ENCODE data around the gene G6PC1.
"Not testable (repeated sequence)": the region's sequence is repeated elsewhere in the genome, so short reads cannot be mapped to it uniquely, and the experiment has no call there.

The G6PC1 gene

DNA sequence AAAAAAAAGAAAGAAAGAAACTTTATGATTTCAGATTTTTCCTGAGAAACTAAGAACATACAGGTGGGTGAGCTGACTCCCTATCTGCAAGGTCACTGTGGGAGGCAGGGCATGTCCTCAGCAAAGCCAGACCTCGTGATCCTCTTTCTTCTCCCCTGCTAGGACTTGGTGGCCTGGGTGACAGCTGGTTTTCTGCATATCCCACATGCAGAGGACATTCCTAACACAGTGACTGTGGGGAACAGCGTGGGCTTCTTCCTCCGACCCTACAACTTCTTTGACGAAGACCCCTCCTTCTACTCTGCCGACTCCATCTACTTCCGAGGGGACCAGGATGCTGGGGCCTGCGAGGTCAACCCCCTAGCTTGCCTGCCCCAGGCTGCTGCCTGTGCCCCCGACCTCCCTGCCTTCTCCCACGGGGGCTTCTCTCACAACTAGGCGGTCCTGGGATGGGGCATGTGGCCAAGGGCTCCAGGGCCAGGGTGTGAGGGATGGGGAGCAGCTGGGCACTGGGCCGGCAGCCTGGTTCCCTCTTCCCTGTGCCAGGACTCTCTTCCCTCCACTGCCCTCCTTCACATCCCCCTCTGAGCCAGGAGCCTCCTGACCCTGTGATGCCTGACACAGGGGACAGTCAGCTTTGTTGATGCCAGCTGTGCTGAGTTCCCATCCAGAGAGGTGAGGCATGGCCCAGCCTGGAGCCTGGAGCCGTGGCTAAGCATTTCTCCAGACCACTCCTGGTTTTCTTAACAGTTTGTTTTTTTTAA lies 26.5 kb upstream of the G6PC1 start:
- not testable (repeated sequence) for DNase-seq

DNA sequence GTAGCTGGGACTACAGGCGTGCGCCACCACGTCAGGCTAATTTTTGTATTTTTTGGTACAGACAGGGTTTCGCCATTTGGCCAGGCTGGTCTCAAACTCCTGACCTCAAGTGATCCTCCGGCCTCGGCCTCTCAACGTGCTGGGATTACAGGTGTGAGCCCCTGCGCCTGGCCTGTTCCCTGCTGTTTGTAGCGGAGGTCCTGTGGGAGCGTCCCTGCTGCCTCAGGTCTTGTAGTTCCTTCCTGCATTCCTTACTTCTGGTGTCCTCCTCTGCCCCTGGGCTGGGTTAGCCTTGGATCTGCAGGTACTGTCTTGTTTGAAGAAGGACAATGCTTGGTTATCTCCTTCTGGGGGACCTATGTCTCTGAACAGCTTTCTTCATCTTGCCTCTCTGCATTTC lies 23.6 kb upstream of the G6PC1 start:
- DNase-seq = no peak

- DNase-seq = no peak
Observed at GRCh38 chr17:42878123-42878880, 22.3 kb upstream of the G6PC1 start.

DNA sequence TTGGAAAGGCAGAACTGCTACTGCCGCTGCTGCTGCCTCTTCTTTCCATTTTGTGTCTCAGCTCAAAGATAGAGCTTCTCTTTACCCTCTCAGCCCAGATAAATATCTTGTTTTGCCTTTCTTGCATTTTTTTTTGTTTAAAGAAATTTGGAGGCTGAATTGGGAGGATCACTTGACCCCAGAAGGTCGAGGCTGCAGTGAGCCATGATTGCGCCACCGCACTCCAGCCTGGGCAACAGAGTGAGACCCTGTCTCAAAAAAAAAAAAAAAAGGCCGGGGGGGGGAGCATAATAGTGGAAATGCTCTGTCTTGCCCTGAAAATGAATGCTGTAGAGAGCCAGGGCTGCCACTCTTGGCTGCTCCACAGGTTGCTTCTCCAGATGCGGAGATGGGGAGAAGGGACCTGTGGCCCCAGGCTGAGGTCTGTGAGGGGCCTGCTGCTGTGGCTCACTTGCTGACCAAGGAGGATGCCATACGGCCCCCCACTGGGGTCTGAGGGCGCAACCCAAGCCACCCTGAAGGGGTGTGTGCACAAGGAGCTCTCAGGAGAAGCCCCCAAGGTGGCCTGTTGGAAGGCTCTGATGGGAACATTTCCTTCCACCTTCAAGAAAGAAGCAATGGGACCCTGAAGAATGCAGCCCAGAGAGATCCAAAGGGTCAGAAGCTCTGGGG lies 21.5 kb upstream of the G6PC1 start:
- no peak for DNase-seq

- DNase-seq = no peak
Observed at GRCh38 chr17:42879596-42879985, 21.0 kb upstream of the G6PC1 start.

GRCh38 chr17:42880776-42881310 lies 19.8 kb upstream of the G6PC1 start:
- no peak for DNase-seq

DNA sequence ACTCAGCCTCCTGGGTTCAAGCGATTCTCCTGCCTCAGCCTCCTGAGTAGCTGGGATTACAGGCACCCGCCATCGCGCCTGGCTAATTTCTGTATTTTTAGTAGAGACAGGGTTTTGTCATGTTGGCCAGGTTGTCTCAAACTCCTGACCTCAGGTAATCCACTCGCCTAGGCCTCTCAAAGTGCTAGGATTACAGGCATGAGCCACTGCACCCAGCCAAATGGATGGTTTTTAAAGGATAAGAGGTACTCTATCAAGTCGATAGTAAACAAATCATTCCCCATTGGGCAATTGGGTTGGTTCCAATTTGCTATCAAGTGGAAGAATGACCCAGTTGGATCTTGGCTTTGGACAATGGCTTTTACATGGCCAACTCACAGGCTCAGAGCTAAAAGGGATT lies 18.9 kb upstream of the G6PC1 start:
- DNase-seq = not testable (repeated sequence)

DNA sequence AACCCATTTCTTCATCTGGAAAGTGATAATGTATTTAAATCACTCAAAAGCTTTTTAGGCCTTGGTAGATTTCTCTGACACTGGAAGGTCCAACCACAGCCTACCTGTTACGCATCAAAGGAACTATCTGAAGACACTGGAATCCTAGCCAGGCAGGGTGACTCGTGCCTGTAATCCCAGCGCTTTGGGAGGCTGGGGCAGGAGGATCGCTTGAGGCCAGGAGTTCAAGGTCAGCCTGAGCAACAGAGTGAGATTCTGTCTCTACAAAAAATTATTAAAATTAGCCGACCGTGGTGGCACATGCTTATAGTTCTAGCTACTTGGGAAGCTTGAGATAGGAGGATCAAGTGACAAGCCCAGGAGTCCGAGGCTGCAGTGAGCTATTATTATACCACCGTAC lies 18.4 kb upstream of the G6PC1 start:
- no peak for DNase-seq

DNA sequence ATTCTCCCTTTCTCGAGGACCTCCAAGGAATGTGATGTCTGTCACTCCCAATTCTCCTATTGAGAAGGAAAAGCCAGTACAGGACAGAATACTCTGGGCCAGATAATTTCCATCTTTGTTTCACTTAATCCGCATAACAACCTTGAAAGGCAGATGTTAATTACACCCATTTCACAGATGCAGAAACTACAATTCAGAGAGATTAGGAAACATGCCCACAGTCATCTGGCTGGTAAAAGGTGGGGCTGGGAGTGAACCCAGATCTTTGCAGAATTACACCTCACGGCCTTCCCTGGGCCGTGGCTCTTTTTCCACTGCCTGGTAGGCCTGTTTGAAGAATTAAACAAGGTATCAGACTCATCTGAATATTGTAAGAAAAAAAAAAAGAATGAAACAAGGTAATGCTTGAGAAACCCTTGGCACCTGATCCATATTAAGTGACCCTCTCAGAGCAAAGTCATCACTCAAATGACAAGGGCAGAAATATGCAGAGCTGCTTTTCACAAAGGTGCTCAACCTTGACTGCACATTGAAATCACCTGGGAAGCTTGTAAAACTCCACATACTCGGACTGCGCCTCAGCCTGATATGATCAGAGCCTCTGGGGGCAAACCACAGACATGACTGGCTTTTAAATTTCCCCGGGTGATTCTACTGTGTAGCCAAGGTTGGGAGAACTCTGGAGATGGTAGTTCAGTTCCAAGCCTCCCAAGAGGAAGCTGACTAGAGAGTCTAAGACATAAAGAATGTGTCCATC lies 16.6 kb upstream of the G6PC1 start:
- no peak for DNase-seq

DNA sequence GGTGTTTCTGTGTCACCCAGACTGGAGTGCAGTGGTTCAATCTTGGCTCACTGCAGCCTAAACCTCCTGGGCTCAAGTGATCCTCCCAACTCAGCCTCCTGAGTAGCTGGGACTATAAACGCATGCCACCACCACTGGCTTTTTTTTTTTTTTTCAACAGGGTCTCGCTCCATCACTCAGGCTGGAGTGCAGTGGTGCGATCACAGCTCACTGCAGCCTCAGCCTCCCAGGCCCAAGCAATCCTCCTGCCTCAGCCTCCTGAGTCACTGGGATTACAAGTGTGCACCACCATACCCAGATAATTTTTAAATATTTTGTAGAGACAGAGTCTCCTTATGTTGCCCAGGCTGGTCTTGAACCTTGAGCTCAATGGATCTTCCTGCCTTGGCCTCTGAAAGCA lies 14.8 kb upstream of the G6PC1 start:
- not testable (repeated sequence) for DNase-seq

DNA sequence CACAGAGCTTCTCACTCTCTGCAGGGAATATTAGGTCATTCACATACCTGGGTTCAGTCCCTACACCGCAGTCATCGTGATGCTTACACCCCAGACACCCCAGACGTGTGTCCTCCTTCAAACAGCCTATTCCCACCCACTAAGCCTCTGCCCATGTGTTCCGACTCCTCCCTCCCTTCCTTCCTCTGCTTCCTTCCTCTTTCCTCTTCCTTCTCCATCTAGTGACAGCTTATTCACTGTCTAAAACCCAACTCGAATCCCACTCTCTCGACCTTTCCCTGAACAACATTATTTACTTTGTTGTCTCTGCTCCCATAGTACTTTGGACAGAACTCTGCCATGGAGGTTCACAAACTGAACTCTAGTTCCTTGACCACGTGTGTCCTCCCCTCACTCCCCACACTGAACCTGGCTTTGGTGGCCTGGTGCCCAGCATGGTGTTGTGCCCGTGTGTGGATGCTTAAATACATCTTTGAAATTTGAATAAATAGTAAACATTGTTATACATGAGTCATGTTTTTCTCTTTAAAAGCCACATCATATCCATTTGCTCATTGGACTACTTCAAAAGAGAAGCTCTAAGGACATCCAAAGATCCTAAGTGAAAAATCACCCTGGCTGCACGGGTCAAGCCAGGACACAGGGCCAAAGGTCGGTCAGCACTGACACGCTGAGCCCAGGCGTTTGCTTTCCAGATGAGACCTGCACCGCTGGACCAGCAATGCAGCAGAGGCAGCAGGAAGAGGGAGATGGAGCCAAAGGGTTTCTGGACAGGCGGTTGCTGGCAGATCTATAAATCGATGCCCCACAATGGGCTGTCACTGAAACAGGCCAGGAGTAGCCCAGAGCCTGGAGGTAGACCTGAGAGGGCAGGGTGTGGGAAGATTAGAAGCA lies 14.1 kb upstream of the G6PC1 start:
- DNase-seq = no peak

GRCh38 chr17:42889809-42890208 lies 10.8 kb upstream of the G6PC1 start:
- no peak for DNase-seq

GRCh38 chr17:42891539-42892152 lies 9.0 kb upstream of the G6PC1 start:
- DNase-seq = no peak

- DNase-seq = no peak
Observed at GRCh38 chr17:42893359-42893758, 7.2 kb upstream of the G6PC1 start.

- DNase-seq = no peak
Observed at GRCh38 chr17:42894283-42895184, 6.1 kb upstream of the G6PC1 start.

- DNase-seq = no peak
Observed at GRCh38 chr17:42895185-42895555, 5.4 kb upstream of the G6PC1 start.

- no peak for DNase-seq
Observed at GRCh38 chr17:42898147-42898811, 2.3 kb upstream of the G6PC1 start.

DNA sequence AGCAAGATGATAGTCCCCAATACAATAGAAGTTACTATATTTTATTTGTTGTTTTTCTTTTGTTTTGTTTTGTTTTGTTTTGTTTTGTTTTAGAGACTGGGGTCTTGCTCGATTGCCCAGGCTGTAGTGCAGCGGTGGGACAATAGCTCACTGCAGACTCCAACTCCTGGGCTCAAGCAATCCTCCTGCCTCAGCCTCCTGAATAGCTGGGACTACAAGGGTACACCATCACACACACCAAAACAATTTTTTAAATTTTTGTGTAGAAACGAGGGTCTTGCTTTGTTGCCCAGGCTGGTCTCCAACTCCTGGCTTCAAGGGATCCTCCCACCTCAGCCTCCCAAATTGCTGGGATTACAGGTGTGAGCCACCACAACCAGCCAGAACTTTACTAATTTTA lies 618 bp upstream of the G6PC1 start:
- DNase-seq = not testable (repeated sequence)

GRCh38 chr17:42901535-42902229 lies 1.1 kb downstream of the G6PC1 start:
- no peak for DNase-seq

All from activated T-cell treated with anti-CD3 and anti-CD28 coated beads for 4 hours (primary cell).